Upper lobe of left lung (tissue), 4 donors: ENCODE data around the gene MRPL17.

Source experiments
- CTCF ChIP-seq, 6 experiments: fragments of 450-650 bp in 4 of 6; fragments of 200-600 bp in 2 of 6; sonication (generic) in 2 of 6; IDR thresholded peaks; one replicate each; pipeline ENCODE4 v1.5.1; 2016 to 2019; ENCODE audit warnings: antibody characterized with exemption in 6 of 6
- EP300 ChIP-seq, 4 donors: sonication (generic); formaldehyde crosslinking; IDR thresholded peaks; one replicate each; pipeline ENCODE4 v1.5.1; 2017; ENCODE audit warnings: antibody characterized with exemption in 4 of 4, control low read depth in 2 of 4
- POLR2A ChIP-seq, 4 donors: fragments of 450-650 bp; IDR thresholded peaks; one replicate each; pipeline ENCODE4 v1.5.1; 2016 to 2017; ENCODE audit warnings: antibody characterized with exemption in 4 of 4, mild to moderate bottlenecking in 2 of 4
- POLR2AphosphoS5 ChIP-seq, 2 donors: sonication (generic); formaldehyde crosslinking; IDR thresholded peaks; one replicate each; pipeline ENCODE4 v1.5.1; 2017; ENCODE audit warnings: antibody characterized with exemption in 2 of 2

GRCh38 chr11:6682591-6682935 lies 577 bp downstream of the MRPL17 start:
- TF ChIP-seq CTCF (IDR thresholded peaks at IDR 0.05) (no peak), EP300 (IDR thresholded peaks at IDR 0.05) (no peak), POLR2A (IDR thresholded peaks at IDR 0.05) (no peak), POLR2AphosphoS5 (IDR thresholded peaks at IDR 0.05) (no peak)
